ENCODE data around the gene IL31RA. TPM values are rescaled to one million over a fixed set of nuclear protein-coding genes. Genes with fewer than 3 reads are reported as not detected.

IL31RA gene
- total RNA-seq, 2 experiments from 2014 or later = not detected

DNA sequence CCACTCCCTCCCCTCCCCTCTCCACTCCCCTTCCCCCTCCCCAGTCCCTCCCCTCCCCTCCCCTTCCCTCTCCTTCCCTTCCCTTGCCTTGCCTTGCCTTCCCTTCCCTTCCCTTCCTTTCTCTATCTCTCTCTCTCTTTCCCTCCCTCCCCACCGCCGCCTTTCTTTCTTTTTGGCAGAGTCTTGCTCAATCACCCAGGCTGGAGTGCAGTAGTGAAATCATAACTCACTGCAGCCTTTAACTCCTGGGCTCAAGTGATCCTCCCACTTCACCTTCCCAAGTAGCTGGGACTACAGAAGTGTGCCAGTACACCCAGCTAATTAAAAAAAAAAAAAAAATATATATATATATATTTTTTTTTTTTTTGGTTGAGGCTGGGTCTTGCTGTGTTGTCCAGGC, 45.5 kb downstream of the IL31RA start:
- Histone ChIP-seq H3K9me2 (ENCODE audit: insufficient read depth, low read length) (no peaks in the 10 kb centered on the region), H3K4me3 (ENCODE audit: low read depth, low read length, poor library complexity, severe bottlenecking) (no peak overlapping the region), H3K79me2 (ENCODE audit: insufficient read depth, low read depth, low read length) (no peaks in the 10 kb centered on the region), H3K4me2 (ENCODE audit: low read length) (no peak overlapping the region), H2AFZ (ENCODE audit: low read length) (no peak overlapping the region), H3K27ac (ENCODE audit: low read depth, low read length, poor library complexity, severe bottlenecking) (no peak overlapping the region), H3K4me1 (ENCODE audit: insufficient read depth, low read length, poor library complexity, severe bottlenecking) (no peaks in the 10 kb centered on the region), H4K20me1 (ENCODE audit: insufficient read depth, low read length) (no peaks in the 10 kb centered on the region), H3K9me3 (ENCODE audit: low read length) (no peaks in the 10 kb centered on the region), H3K36me3 (ENCODE audit: insufficient read depth, low read length) (no peaks in the 10 kb centered on the region)
- ChIA-PET CTCF (ENCODE audit: unreplicated experiment) (no interaction called here), POLR2A (no interaction called here)
- no peak for TF ChIP-seq EZH2phosphoT487 (IDR thresholded peaks at IDR 0.05; ENCODE audit: borderline replicate concordance, low read depth, low read length)
- TF ChIP-seq, protein P1, sequence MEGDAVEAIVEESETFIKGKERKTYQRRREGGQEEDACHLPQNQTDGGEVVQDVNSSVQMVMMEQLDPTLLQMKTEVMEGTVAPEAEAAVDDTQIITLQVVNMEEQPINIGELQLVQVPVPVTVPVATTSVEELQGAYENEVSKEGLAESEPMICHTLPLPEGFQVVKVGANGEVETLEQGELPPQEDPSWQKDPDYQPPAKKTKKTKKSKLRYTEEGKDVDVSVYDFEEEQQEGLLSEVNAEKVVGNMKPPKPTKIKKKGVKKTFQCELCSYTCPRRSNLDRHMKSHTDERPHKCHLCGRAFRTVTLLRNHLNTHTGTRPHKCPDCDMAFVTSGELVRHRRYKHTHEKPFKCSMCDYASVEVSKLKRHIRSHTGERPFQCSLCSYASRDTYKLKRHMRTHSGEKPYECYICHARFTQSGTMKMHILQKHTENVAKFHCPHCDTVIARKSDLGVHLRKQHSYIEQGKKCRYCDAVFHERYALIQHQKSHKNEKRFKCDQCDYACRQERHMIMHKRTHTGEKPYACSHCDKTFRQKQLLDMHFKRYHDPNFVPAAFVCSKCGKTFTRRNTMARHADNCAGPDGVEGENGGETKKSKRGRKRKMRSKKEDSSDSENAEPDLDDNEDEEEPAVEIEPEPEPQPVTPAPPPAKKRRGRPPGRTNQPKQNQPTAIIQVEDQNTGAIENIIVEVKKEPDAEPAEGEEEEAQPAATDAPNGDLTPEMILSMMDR (conservative IDR thresholded peaks at IDR 0.05; ENCODE audit: low read length) = no peak
- no peak for DNase-seq (ENCODE audit: low spot score)
- intact Hi-C loops (cut with micrococcal nuclease; ENCODE audit: unreplicated experiment) = no loop called here
- BruUV-seq (replicated peaks) = no TSS peak

DNA sequence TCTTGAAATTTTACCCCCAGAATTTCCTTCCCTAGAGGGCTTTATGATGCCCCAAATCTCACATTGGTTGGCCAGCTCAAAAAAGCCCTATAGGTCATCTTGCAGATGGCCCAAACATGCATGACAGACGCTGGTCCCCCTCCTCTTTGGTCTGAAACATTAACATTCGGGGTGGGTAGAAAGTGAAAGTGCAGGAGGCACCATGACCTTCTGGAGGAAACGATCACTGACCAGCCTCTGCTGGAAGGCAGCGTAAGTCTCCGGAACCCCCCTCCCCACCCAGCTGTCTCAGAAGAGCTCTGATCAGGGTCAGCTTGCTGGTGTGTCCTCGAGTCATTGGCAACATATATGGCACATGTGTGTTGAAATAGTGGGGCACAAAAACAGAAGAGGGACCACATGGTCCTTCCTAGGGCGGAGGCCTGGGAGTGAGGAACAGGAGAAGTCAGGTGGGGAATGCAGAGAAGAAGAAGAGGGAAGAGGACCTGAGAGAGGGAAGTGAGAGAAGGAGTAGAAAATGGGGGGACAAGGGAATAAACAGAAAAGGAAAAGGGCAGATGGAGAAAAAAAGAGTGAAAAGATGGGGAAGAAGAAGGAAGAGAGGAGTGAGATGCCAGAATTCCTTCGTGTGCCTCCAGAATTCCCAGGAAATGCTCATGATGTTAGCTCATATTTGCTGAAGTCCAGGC, 46.2 kb downstream of the IL31RA start:
- Histone ChIP-seq H3K79me2 (ENCODE audit: insufficient read depth, low read depth, low read length) (no peaks in the 10 kb centered on the region), H3K27ac (ENCODE audit: low read depth, low read length, poor library complexity, severe bottlenecking) (no peak overlapping the region), H4K20me1 (ENCODE audit: insufficient read depth, low read length) (no peaks in the 10 kb centered on the region), H2AFZ (ENCODE audit: low read length) (no peak overlapping the region), H3K4me3 (ENCODE audit: low read depth, low read length, poor library complexity, severe bottlenecking) (no peak overlapping the region), H3K9me2 (ENCODE audit: insufficient read depth, low read length) (no peaks in the 10 kb centered on the region), H3K4me1 (ENCODE audit: insufficient read depth, low read length, poor library complexity, severe bottlenecking) (no peaks in the 10 kb centered on the region), H3K9me3 (ENCODE audit: low read length) (no peaks in the 10 kb centered on the region), H3K36me3 (ENCODE audit: insufficient read depth, low read length) (no peaks in the 10 kb centered on the region), H3K4me2 (ENCODE audit: low read length) (no peak overlapping the region)
- POLR2A ChIA-PET = interaction anchor here (0.6 kb wide), 1 partner anchor 630 kb away, joined by 3 read pairs; no protein-coding TSS in a partner anchor
- CTCF ChIA-PET (ENCODE audit: unreplicated experiment) = no interaction called here
- BruUV-seq (replicated peaks) = no TSS peak
- TF ChIP-seq, protein P1 (conservative IDR thresholded peaks at IDR 0.05; ENCODE audit: low read length) = no peak
- no peak for TF ChIP-seq EZH2phosphoT487 (IDR thresholded peaks at IDR 0.05; ENCODE audit: borderline replicate concordance, low read depth, low read length)
- DNase-seq (ENCODE audit: low spot score) = no peak
- intact Hi-C loops (cut with micrococcal nuclease; ENCODE audit: unreplicated experiment) = no loop called here

DNA sequence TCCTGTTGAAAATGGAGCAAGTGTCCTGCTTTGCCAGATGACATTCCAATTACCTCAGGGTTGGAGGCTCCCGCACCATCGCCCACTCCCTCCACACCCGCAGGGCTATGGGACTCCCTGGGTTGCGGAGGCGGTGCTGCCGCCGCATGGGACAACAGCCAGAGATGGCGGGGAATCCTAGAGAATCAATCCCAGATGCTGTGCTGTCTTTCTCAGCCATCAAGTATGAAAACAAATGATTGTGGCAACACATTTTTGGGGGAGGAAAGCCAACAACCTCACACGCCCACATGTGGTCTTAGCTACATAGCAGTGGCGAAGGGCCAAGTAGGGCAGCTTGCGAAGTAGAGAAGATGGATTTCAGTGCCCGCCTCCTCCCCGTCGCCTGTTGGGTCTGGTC, 46.7 kb downstream of the IL31RA start:
- Histone ChIP-seq H3K9me2 (ENCODE audit: insufficient read depth, low read length) (no peaks in the 10 kb centered on the region), H3K4me3 (ENCODE audit: low read depth, low read length, poor library complexity, severe bottlenecking) (no peak overlapping the region), H2AFZ (ENCODE audit: low read length) (no peak overlapping the region), H3K9me3 (ENCODE audit: low read length) (no peaks in the 10 kb centered on the region), H3K36me3 (ENCODE audit: insufficient read depth, low read length) (no peaks in the 10 kb centered on the region), H3K4me1 (ENCODE audit: insufficient read depth, low read length, poor library complexity, severe bottlenecking) (no peaks in the 10 kb centered on the region), H3K27ac (ENCODE audit: low read depth, low read length, poor library complexity, severe bottlenecking) (no peak overlapping the region), H4K20me1 (ENCODE audit: insufficient read depth, low read length) (no peaks in the 10 kb centered on the region), H3K4me2 (ENCODE audit: low read length) (no peak overlapping the region), H3K79me2 (ENCODE audit: insufficient read depth, low read depth, low read length) (no peaks in the 10 kb centered on the region)
- POLR2A ChIA-PET = interaction anchor here (0.6 kb wide), 2 partner anchors 19 to 630 kb away, joined by 3 read pairs; no protein-coding TSS in a partner anchor
- no TSS peak for BruUV-seq (replicated peaks)
- intact Hi-C loops (cut with micrococcal nuclease; ENCODE audit: unreplicated experiment) = no loop called here
- CTCF ChIA-PET (ENCODE audit: unreplicated experiment) = no interaction called here
- no peak for TF ChIP-seq EZH2phosphoT487 (IDR thresholded peaks at IDR 0.05; ENCODE audit: borderline replicate concordance, low read depth, low read length)
- TF ChIP-seq, protein P1 (conservative IDR thresholded peaks at IDR 0.05; ENCODE audit: low read length) = no peak
- no peak for DNase-seq (ENCODE audit: low spot score)

Measured in OCI-LY7 (cell line).